Adipose tissue (tissue), 3 donors: Measurements from ENCODE around the gene EVA1B. TPM values are rescaled to one million over a fixed set of nuclear protein-coding genes. Genes with fewer than 3 reads are reported as not detected.

Source experiments
- H3K27ac ChIP-seq: one replicate; pipeline ENCODE4 v1.5.1; 2013; ENCODE audit warnings: low read depth, low read length
- WGBS, 3 donors: extraction: QIAGEN DNeasy Blood & Tissue Kit; methylation state at CpG; one replicate each; pipeline ENCODE4 v1.1.7; 2013; 5-methylcytosine and 5-hydroxymethylcytosine counted together
- polyA plus RNA-seq, 3 donors: library from polyadenylated mRNA; stranded (reverse); fragments of 200-250 nt; gene quantifications; one replicate each; pipeline ENCODE4 v1.2.3, GENCODE V29; 2013
- donor health status: healthy with polysubstance abuse.
- donor health status: Bipolar disorder and iron deficiency.
- donor health status: healthy.

EVA1B gene
- 10 to 100 TPM; 11.5 to 46.7 (median 25.3) TPM for polyA plus RNA-seq

GRCh38 chr1:36323636-36324352 lies at the start of gene EVA1B:
Gene EVA1B, minus strand, starts transcription at chr1:36323645. Its CDS starts 608 bp downstream, at chr1:36323037.
- 4% methylated on average over 20 to 34 of the region's 36 CpGs for WGBS, 3 donors
- no peak within 1 kb of the TSS for H3K27ac ChIP-seq

DNA sequence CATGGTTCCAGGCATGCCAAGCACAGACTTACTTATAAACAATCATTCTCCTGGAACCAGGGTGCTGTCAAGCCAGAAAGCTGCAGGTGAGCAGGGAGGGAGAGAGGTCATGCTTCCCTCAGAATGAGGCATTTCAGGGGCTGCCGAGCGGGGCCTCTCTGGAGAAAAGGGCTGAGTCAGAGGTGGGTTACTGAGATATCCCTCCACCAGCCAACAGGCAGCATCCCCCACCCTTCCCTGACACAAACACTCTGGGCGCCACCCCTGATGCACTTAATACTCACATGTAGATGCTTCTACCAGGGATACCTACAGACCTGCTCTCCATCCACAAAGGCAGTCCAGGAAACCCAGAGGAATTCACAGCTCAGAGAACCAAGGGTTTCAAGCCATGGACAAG lies 49.2 kb upstream of the EVA1B start:
- peak overlapping the region; percentile 26 for H3K27ac ChIP-seq
- WGBS, 3 donors = 70 to 85% (median 73%) methylated on average over 3 of the region's 3 CpGs

- no peak overlapping the region for H3K27ac ChIP-seq
- WGBS, 3 donors = 43 to 62% (median 60%) methylated on average over 7 of the region's 7 CpGs
Measured at GRCh38 chr1:36369061-36369861, 45.8 kb upstream of the EVA1B start.

- WGBS, 3 donors = 86 to 94% (median 91%) methylated on average over 4 of the region's 4 CpGs
- no peak overlapping the region for H3K27ac ChIP-seq
Measured at GRCh38 chr1:36367798-36368197, 44.4 kb upstream of the EVA1B start.

DNA sequence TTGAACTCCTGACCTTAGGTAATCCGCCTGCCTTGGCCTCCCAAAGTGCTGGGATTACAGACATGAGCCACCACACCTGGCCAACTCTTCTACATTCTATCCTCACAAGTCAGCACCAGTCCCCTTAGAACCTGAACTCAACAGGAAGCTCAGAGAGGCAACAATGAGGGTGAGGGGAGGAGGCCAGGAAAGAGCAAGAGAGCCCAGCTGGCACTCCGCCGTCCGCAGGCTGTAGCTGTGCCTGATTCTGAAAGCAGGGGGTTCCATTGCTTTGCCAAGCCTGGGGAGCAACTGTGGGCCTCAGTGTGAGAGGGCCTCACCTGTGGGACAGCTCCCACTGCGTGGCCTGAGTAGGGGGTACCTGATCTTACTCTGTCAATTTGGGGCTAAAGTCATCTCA lies 43.6 kb upstream of the EVA1B start:
- WGBS, 3 donors = 62 to 76% (median 75%) methylated on average over 5 of the region's 5 CpGs
- no peak overlapping the region for H3K27ac ChIP-seq

GRCh38 chr1:36366091-36366661 lies 42.7 kb upstream of the EVA1B start:
- 41 to 62% (median 41%) methylated on average over 18 of the region's 18 CpGs for WGBS, 3 donors
- H3K27ac ChIP-seq = no peak overlapping the region

DNA sequence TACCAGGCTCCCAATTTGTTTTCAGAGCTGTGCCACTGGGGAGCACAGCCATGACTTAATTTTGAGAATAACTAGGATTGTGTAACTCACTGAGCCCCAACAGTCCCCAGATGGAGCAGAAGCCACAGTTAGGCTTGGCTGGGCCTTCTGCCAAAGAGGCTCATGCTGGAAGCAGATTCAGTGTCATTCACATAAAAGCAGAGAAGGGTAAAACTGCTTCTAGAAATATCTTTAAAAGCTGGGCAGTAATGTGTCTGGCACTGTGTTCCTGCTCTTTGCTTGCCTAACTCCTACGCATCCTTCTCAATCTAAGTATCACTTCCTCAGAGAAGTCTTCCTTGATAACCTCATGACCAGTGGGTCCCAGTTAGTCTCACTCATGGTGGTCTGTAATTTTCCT lies 41.9 kb upstream of the EVA1B start:
- WGBS, 3 donors = 39 to 94% (median 42%) methylated on average over 1 of the region's 1 CpG
- no peak overlapping the region for H3K27ac ChIP-seq

DNA sequence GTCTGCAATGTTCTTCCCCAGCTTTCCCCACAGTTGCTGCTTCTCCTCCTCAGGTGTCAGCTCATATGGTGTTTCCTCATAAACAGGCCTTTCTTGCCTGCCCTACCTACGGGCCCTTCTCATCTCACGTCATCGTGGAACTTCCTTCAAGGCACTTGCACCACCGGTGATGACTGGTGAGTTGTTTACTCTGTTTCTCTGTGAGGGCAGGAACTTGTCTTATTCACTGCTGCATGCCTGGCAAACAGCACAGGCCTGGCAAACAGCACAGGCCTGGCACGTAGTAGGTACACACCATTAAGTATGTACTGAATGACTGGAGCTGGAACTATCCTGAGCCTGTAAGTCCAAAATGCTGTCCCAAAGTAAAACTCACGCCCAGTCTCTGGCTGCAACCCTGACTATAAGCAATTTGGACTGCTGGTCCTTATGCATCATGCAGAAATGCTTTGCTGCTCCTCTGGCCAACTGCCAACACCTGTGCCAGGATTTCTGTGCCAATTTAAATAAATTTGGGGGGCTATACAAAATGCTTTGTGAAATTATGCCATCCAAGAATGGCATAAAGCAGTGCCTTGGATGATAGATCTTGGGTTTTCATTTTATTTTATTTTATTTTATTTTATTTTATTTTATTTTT lies 36.6 kb upstream of the EVA1B start:
- no peak overlapping the region for H3K27ac ChIP-seq
- WGBS, 3 donors = 66 to 74% (median 73%) methylated on average over 6 of the region's 6 CpGs

DNA sequence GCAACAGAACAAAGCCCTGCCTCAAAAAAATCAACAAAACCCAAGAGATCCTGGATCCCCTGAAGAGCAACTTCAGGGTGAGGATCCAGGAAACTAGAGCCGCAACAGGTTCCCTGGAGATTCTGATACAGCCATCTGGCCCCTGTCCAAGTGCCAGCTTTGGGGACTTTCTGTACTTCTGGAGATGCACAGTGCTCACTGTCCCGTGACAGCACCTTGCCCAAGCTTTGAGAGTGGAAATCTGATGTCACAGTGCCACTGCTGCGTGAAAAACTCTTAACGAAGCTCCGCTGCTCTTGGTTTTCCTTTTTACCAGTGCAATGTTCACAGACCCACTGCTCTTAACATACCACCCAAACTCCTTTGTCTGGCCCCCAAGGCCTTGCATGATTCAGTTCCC lies 35.9 kb upstream of the EVA1B start:
- no peak overlapping the region for H3K27ac ChIP-seq
- WGBS, 3 donors = 83 to 95% (median 91%) methylated on average over 5 of the region's 5 CpGs

DNA sequence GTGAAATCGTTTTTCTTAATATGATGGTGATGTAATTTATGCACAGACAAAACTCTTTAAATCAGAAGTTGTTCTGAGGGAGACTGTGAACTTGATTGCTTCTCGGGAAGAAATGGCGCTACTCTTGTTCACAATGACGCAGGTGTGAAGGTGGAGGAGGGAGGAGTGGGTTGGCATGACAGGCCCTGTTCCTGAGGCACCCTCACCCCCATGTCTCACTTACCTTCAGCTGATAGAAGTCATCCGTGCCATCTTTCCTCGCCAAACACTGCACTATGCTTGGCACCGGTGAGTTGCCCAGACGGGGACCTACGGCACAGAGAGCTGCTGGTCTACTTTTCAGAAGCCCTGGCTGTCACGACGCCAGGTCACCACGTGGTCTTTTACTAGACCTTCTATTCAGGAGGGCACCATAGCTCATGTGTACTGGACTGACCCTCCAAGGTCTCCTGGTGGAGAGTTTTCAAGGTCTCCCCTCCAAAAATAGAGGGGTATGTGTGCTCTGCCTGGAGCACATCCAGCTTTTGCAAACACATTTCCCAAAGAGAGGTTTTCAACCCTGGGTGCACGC lies 35.2 kb upstream of the EVA1B start:
- no peak overlapping the region for H3K27ac ChIP-seq
- WGBS, 3 donors = 71 to 92% (median 84%) methylated on average over 13 of the region's 13 CpGs

GRCh38 chr1:36355811-36356210 lies 32.4 kb upstream of the EVA1B start:
- WGBS, 3 donors = 66 to 80% (median 75%) methylated on average over 4 of the region's 4 CpGs
- no peak overlapping the region for H3K27ac ChIP-seq

GRCh38 chr1:36354486-36354885 lies 31.0 kb upstream of the EVA1B start:
- H3K27ac ChIP-seq = no peak overlapping the region
- WGBS, 3 donors = 92 to 96% (median 95%) methylated on average over 11 of the region's 11 CpGs

DNA sequence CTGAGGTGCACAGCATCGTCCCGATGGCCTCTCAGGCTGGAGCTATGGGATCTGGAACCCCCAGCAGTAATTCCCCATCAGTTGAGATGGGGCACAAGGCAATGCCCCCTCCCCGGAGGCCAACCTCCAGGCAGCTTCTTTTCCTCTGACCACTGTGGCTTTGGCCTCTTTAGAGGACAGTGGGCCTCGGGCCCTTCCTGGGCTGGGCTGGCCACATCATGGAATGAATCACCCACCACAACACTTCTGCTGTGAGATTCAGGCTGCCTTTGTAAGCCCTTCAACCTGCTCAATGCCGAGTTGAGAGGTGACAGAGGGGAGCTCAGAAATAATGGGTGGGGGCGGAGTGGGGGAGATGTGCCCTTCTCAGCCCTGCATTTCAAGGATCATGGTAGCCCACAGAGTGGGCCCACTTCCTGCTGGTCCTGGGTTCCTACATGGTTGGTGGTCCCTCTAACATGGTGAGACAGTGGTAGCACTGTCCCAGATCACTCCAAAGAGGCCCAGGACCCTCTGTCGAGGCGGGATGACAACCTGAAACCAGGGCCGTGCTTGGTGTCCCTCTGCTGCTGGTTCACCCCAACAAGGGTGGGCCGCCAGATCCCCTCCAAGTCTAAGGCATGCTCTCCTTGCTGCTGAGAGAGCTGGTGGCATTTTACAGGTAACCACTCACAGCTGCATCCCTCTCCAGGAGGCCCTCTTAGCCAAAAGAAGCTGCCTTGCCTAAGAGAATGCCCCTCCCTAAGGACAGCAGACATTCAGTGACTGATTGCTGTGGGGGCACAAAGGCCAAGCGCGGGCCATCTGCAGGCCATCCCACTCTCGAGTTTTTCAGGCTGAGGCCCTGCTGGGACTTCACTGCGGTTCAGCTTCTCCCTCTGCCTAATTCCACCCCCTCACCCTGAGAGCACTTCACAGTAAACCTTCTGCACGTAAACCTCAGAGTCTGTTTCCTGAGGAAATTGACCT lies 29.7 kb upstream of the EVA1B start:
- H3K27ac ChIP-seq = no peak overlapping the region
- WGBS, 3 donors = 80 to 87% (median 82%) methylated on average over 15 of the region's 15 CpGs

GRCh38 chr1:36352125-36352909 lies 28.9 kb upstream of the EVA1B start:
- H3K27ac ChIP-seq = no peak overlapping the region
- 72 to 79% (median 77%) methylated on average over 13 of the region's 13 CpGs for WGBS, 3 donors

GRCh38 chr1:36351227-36351977 lies 28.0 kb upstream of the EVA1B start:
- 70 to 73% (median 71%) methylated on average over 14 of the region's 14 CpGs for WGBS, 3 donors
- no peak overlapping the region for H3K27ac ChIP-seq

DNA sequence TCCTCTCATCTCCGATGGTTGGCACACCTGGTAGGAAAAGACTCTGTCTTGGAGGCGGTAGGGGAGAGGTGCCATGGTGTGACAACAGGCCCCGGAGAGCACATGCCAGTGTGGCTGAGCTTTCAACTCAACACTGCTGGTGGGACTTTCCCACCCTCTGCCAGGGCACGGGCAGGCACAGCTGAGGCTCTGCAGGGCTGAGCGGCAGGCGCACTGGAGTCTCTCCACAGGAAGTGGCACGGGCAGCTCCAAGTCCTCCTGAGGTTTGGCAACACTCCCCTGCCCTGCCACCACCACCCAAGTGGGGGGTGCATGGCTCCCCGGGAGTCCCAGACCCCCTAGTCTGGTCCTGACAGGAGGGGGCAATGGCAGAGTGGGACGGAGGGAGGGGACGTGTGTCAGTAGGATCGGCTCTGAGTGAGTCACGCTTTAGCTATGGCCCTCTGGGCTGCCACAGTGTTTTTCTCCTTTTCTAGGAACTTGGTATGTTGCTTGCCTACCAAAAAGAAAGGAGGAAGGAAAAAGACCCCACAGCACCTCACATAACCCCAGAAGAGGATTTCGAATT lies 27.3 kb upstream of the EVA1B start:
- WGBS, 3 donors = 38 to 69% (median 49%) methylated on average over 13 of the region's 13 CpGs
- H3K27ac ChIP-seq = no peak overlapping the region
